AG08395 (cell line): Measurements from ENCODE around the gene SCUBE2.
A peak's percentile ranks its signal among the peaks of the same experiment; 100 is the strongest.
"Not testable (repeated sequence)": the region's sequence is repeated elsewhere in the genome, so short reads cannot be mapped to it uniquely, and the experiment has no call there.

ENCODE experiments used
- DNase-seq: peaks from one replicate; pipeline ENCODE4 v3.0.0; 2012; ENCODE audit warnings: mixed read lengths, low spot score

SCUBE2 gene

GRCh38 chr11:9008011-9008550 is 83.3 kb downstream of the SCUBE2 start:
- no peak for DNase-seq

DNA sequence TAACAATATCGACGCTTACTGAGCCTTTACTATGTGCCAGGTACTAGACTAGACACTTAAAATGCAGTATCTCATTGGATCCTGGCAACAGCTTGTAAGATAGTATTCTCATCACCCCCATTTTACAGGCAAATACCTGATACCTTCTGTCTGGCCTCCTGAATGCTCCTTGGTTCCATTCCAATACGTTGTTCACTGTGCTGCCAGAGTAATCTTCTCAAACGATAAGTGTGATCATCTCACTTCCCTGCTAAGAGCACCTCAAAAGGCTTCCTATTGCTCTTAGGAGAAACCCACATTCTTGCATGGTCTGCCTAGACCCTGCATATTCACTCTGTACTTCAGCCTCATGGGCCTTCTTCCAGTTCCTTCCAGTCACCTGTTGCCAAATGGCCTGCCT is 86.3 kb downstream of the SCUBE2 start:
- no peak for DNase-seq

GRCh38 chr11:9004183-9004926 is 87.0 kb downstream of the SCUBE2 start:
- DNase-seq: no peak

GRCh38 chr11:9003573-9004182 is 87.7 kb downstream of the SCUBE2 start, which contains the start of gene NRIP3:
Gene NRIP3, minus strand, starts transcription at chr11:9004001. Its CDS starts 66 bp downstream, at chr11:9003935.
- DNase-seq: peak; percentile 75

DNA sequence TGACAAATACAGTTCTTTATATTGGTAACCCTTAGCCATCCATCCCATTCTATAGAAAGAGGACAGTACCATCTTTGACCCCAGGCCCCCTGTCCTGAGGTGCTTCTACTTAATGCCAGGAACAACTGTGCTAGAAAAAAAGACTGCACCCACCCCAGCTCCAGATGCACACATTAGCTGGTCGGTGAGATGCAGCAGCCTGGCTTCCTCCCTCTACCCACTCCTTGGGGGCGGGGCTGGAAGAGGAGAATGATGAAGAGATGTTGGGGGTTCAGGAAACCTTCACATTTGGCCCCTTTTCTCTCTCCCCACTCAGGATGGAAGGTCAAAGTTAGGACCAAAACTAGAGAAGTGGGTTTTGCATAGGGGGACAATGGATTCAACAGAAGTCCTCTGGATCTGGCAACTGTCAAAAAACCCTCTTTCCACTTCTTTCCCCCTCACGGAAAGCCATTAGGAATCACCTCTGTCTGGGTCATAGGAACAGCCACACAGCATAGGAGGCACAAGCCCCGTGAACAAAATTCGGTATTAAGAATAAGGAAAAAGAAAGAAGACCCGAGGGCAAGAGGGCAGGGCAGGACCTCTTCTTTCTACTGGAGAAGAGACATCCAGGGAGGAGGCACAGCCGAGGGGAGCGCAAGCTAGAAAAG is 88.4 kb downstream of the SCUBE2 start:
- no peak for DNase-seq

- peak; percentile 81 for DNase-seq
Measured at GRCh38 chr11:9001736-9002135, 89.7 kb downstream of the SCUBE2 start.

GRCh38 chr11:8998017-8998416 is 93.4 kb downstream of the SCUBE2 start:
- DNase-seq: no peak

DNA sequence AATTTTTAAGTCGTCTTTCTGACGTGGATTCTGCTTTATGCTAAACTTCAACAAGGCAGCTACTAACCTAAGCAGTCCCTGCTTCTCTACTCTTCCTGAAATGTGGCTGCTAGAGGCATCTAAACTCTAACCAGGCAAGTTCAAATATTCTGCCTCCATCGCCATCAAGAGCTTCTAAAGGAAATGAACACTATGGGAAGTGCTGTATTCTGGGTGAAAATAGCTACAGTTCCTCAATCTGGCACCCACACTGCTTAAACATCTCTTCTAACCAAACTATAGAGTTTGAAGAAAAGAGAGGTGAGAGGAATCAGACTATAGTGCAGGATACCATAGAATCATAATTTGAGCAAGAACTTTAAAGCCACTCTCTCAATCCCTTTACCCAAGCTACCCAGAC is 93.9 kb downstream of the SCUBE2 start:
- DNase-seq: no peak

DNA sequence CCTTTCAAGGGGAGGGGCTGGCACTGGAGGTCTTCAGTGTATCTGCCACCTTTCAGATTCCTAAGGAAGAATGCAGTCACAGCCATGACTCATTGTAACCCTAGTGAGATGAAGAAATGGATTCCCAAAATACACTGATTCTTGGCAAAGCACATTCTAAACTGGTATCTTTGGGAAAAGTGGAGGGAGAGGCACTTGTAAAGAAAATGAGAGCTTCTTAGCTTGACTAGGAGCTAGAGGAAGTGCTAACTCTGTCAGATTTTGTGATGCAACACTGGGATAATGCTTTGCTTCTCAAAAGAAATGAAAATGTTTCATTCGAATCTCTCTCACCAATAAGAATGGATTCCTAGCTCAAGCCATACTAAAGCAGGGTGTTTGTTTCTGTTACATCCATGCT is 101.9 kb downstream of the SCUBE2 start:
- peak; percentile 72 for DNase-seq

- DNase-seq: peak; percentile 70
Measured at GRCh38 chr11:8988329-8989234, 102.8 kb downstream of the SCUBE2 start.

- no peak for DNase-seq
Measured at GRCh38 chr11:8987446-8987845, 104.0 kb downstream of the SCUBE2 start.

GRCh38 chr11:8986772-8987171 is 104.6 kb downstream of the SCUBE2 start:
- DNase-seq: not testable (repeated sequence)

- DNase-seq: no peak
Measured at GRCh38 chr11:8985462-8985861, 105.9 kb downstream of the SCUBE2 start.

- DNase-seq: no peak
Measured at GRCh38 chr11:8983552-8983951, 107.8 kb downstream of the SCUBE2 start.

- no peak for DNase-seq
Measured at GRCh38 chr11:8980485-8980884, 110.9 kb downstream of the SCUBE2 start.

GRCh38 chr11:8979365-8979764 is 112.0 kb downstream of the SCUBE2 start:
- DNase-seq: not testable (repeated sequence)

DNA sequence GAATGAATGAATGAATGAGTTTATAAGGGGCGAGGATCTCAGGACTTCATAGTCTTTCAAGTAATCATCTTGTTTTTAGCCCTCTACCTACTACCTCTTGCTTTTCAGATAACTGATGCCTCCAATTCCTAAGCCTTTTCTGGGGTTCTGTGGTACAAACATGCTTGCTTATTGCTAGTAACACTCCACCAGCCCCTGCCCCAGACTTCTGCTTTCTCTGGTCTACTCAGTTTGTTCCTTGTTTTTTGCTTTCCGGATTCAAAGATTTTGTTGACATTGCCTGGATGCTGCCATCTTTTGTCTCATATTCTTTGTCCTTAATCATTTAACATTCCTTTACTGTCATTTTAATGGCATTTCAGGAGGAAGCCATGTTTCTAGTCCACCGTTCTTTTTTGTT is 118.3 kb downstream of the SCUBE2 start:
- no peak for DNase-seq

- no peak for DNase-seq
Measured at GRCh38 chr11:8971924-8972316, 119.5 kb downstream of the SCUBE2 start.

DNA sequence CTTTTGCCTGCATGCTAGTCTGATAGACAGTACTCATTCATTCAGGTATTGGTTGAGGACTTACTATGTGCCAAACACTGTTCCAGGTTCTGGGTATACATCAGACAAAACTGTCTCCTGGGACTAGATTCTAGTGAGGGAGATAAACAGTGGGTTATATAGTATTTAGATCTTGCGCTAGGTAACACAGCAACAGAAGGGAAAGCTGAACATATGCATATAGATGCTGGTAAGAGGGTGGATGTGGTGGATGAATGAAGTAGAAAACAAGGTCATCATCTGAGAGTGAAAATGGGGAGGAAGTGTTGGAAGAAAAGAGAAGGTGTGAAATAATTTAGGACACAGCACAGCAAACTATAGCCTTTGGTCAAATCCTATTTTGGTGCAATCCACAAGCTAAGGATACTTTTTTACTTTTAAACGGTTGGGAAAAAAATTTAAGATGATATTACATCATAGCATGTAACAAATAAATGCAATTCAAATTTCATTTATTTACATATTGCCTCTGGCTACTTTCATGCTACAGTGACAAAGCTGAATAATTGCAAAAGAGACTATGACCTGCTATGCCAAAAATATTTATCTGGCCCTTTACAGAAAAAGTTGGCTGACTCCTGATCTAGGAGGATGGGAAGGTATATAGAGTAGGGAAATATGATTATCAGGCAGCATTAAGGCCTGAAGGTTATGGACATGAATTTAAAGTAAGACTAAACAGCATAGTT is 120.0 kb downstream of the SCUBE2 start:
- no peak for DNase-seq
